HL-60 (cell line): ENCODE data around the gene STK33.

Source experiments
- DNase-seq, 2 experiments: peaks; one replicate each; pipeline ENCODE4 v3.0.0-alpha.2; 2010 to 2020; ENCODE audit warnings: low read depth in 1 of 2, low spot score in 1 of 2
- H3K27ac ChIP-seq: fragments of 250-450 bp; sonication (Bioruptor Pico); replicated peaks from 2 replicates; pipeline ENCODE4 v1.5.1; 2020; ENCODE audit warnings: mild to moderate bottlenecking, moderate library complexity
- H3K27me3 ChIP-seq: fragments of 250-450 bp; sonication (Bioruptor Pico); 2 replicates; pipeline ENCODE4 v1.5.1; 2021; ENCODE audit warnings: mild to moderate bottlenecking, moderate library complexity; ENCODE audit not compliant: insufficient read depth, poor library complexity, severe bottlenecking
- H3K4me3 ChIP-seq: replicated peaks from 2 replicates; pipeline ENCODE4 v1.5.1; 2011; ENCODE audit warnings: mild to moderate bottlenecking, control low read depth, low read length; ENCODE audit not compliant: insufficient read depth
- CTCF ChIP-seq: IDR thresholded peaks from one replicate; pipeline ENCODE4 v1.5.1; 2011; ENCODE audit warnings: low read length, control low read depth, inconsistent platforms; ENCODE audit not compliant: insufficient read depth
- GABPA ChIP-seq: IDR thresholded peaks from 2 replicates; pipeline ENCODE4 v1.6.1; 2012; ENCODE audit warnings: low read depth
- POLR2AphosphoS5 ChIP-seq: IDR thresholded peaks from 2 replicates; pipeline ENCODE4 v1.6.1; 2012; ENCODE audit warnings: low read depth
- REST ChIP-seq: IDR thresholded peaks from 2 replicates; pipeline ENCODE4 v1.6.1; 2012; ENCODE audit warnings: low read depth; ENCODE audit not compliant: insufficient replicate concordance
- SPI1 ChIP-seq: IDR thresholded peaks from 2 replicates; pipeline ENCODE4 v1.6.1; 2012; ENCODE audit warnings: low read depth, mild to moderate bottlenecking, borderline replicate concordance

Gene STK33

GRCh38 chr11:8342821-8343681, 251.0 kb downstream of the STK33 start:
- H3K4me3 ChIP-seq = no peak overlapping the region
- no peaks in the 10 kb centered on the region for H3K27me3 ChIP-seq
- TF ChIP-seq CTCF (no peak), POLR2AphosphoS5 (no peak), REST (no peak), SPI1 (no peak), GABPA (no peak)
- no peak for DNase-seq
- no peak overlapping the region for H3K27ac ChIP-seq

- H3K4me3 ChIP-seq = no peak overlapping the region
- no peak for DNase-seq
- no peaks in the 10 kb centered on the region for H3K27me3 ChIP-seq
- no peak overlapping the region for H3K27ac ChIP-seq
- TF ChIP-seq REST (no peak), SPI1 (no peak), CTCF (no peak), GABPA (no peak), POLR2AphosphoS5 (no peak)
Measured at GRCh38 chr11:8341996-8342395, 252.0 kb downstream of the STK33 start.
